ENCODE results near the gene RHBDL1.

Gene RHBDL1

GRCh38 chr16:721765-722540, 46.5 kb downstream of the RHBDL1 start:
- DNase-seq = no peak

DNA sequence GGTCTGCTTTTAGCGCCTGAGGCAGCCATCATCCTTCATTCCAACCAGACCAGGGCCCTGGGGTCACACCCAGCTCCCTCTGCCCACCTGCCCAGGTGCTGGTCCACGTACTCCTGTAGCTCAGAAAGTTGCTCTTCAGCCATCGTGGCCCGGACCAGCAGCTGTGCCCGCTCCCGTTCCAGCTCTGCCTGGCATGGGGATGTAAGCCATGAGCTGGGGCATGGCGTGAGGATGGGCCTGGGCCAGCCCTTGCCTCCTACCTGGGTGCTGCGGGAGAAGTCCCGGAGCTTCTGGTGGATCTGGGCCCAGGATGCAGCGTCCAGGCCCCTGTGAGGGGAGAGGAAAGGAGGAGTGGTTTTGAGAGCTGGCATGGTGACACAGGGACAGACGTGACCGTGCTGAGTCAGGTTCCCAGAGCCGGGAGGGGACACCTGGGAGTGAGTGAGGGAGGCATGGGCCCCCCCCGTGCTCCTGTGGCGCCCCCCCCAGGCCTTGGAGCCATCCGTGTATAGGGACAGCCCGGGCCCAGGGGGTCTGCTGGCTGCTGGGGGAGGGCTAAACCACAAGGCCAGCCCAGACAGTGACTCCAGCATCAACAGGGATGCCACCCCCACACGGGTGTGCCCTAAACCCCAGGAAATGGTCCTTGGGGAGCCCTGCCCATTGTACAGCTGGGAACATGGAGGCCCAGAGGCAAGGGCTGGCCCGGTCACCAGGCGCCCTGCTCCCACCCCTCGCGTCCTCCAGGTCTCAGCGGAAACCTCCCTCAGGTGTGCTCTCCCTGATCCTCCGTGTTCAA, 47.6 kb downstream of the RHBDL1 start:
- DNase-seq = no peak

GRCh38 chr16:723695-724094, 48.2 kb downstream of the RHBDL1 start:
- no peak for DNase-seq

DNA sequence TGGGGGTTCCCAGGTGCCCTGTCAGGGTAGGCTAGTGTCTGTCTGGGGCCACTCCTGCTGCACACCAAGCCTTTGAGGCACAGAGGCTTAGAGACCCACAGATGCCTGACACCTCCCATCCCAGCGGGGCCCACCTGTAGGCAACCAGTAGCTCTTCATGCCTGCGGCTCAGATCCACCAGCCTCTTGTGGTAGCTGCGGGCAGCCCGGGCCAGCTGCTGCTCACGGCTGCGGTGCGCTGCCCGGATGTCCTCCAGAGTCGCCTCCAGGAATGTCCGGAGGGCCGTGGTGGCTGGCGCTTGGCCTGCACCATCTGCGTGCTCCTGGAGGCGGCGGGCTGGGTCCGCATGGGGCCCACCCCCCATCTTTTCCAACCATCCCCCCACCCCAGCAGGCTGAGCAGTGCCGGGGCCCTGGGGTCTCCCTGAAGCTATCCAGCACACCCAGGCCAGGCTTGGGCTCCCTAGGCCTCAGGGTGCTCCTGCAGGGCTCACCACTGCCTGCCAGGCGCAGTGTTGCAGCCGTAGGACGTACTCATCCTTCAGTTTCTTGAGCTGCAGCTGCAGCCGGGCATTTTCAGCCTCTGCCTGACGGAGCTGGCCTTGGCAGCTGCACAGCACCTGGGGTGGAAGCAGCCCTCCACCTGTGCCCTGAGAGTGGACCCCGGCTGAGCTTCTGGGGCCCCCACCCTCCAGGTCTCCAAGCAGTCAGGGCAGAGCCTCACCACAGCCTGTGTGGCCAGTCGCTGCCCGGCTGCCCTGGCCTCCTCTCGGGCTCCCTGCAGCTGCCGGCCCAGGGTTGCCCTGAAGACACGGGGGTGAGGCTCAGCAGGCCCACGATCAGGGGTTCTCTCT, 48.9 kb downstream of the RHBDL1 start:
- no peak for DNase-seq

DNA sequence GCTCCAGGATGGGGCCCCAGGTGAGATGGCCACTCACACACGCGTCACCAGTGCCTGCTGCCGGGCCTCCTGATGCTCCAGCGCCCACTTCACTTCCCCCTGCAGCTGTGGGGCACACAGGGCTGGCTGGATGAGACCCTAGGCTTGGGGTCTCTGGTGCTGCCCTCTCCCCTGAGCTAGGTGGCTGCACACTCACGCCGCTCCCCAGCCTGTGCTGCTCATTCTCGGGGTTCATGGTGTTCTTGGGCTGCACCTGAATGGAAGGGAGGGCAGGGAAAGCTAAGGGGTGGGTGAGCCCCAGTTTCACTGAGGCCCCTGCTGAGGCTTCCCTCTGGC, 49.5 kb downstream of the RHBDL1 start:
- no peak for DNase-seq

DNA sequence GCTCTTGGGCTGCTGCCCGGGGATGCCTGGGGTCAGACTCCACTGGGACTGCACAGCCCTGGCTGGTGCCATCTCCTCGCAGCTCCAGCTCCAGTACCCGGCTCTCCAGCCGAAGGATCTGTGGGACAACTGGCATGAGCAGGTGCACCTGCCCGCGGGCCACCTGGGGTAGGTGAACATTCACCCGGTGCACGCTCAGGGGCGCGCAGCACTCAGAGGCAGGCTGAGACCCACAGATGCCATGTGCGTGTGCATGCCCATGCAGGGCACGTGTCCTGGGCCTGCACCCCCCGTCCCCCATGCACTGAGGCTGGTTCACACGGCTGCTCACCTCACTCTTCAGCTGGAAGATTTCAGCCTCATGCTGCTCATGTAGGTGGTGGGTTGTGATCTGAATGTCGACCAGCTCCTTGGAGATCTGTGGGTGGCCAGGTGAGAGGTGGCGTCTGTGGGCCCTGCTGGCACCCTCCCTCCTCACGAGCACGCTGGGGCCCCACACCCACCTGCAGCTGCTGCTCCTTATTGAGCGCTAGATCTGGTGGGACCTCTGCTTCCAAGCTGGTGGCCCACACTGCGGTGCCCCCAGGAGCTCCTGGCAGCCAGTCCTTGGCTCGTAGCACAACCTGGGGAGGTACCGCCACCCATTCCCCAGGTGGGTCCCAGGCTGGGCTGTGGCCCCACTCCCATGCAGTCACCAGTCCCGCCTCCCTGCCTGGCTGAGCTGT, 50.2 kb downstream of the RHBDL1 start:
- no peak for DNase-seq

DNA sequence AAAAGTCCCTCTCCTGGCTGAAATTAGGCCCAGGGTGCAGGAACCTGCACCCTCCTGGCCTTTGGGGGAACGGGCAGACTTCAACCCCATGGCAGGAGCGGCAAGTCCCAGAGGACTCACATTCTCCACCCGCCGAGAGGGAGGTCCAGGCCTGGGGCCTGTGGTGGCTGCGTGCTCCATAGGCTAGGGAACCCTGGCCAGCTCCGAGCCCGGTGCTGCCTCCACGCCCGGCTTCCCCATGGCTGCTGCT, 50.6 kb downstream of the RHBDL1 start:
- DNase-seq = no peak

DNA sequence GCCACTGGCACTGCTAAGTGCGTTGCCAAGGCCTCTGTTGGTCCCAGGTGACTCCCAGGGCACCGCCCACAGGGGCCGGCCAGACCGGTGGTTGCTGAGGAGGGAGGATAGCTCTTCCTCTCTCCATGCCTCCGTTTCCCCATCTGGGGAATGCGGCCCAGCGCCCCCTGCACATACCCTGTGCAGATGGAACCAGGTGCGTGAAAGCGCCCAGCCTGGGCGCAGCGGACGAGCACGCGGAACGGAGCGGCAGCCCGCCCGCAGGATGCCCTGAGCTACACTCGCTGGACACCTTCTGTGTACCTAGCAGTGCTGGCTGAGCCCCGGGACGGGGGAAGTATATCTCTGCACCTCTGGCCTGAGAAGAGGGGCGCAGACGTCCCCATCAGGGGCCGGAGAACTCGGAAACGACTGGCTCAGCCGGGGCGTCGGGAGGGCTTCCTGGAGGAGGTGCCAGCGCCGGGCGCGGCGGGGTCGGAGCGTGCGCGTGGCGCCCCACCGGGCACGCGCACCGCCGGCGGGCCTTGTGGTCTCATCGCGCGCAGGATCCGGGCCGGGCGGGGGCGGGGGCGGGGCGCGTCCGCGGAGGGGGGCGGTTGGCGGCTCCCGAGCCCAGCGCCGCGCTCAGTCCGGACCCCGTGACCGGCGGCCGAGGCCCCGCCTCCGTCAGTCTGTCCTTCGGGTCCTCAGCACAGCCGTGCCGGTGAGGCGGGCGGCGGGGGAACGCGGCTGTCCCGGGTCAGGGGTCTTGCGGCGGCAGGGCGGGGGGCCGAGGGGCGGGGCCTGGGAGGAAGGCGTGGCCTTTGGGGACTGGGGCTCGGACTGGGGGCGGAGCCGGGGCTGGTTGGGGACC, 51.2 kb downstream of the RHBDL1 start, which contains the start of the genes CCDC78 and HAGHL:
CCDC78 (minus strand) TSS at position 6 of the 853 bp plus-strand sequence. CDS start 76 bp downstream, outside the sequence.
HAGHL (plus strand) TSS at position 669 of the 853 bp plus-strand sequence. CDS start 404 bp downstream, outside the sequence.
- DNase-seq = peak; percentile 47

GRCh38 chr16:727291-727977, 52.0 kb downstream of the RHBDL1 start:
- DNase-seq = no peak
